ENCODE data around the gene ALOXE3. TPM values are rescaled to one million over a fixed set of nuclear protein-coding genes. Genes with fewer than 3 reads are reported as not detected.
A peak's percentile ranks its signal among the peaks of the same experiment; 100 is the strongest.

ALOXE3 gene
- total RNA-seq, 1 donor from 2014 or later, result not detected

DNA sequence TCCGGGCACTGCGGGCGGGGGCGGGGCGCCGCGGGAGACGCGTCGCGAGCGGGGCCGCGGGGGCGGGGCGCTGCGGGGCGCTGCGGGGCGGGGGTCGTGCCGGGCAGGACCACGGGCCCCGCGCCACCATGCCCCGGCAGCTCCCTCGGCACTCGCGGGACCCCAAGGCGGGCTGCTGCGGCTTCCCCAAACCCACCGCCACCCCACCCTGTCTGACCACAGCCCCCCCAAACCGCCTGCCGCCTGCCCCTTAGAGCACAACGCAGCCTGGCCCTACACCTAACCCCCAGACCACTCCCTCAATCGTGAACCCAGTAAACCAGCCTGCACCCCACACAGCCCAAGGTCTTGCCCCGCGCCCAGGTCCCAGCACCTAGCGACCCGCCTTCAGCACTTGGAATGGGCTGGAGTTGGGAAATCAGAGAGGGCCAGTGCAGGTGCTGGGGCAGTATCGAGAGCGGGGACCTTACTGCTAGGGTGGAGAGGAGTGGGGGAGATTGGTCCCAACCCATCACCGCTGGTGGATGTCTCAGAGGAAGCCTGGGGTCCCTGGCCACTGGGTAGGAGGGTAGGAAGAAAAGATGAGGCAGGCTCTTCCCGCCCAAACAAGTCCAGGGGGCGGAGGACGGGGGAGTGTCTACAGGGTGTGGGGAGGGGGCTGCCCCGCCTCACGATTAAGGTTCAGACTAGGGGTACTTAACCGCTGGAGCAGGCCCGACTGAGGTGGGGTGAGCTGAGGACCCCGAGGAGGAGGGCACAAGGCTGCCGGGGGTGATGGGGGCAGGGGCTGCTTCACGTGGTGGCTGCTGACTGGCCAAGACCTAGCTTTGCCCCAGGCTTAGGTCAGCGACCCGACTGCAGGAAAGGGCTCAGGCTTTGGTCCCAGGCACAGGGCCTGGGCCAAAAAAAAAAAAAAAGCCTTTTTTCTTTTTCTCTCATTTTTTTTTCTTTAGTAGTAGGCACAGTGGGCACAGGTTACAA is 45.0 kb upstream of the ALOXE3 start:
- no peak for DNase-seq (ENCODE audit: low spot score, unreplicated experiment)
- Mint-ChIP-seq H3K9me3 (ENCODE audit: low read depth) (no peaks in the 10 kb centered on the region), H3K4me1 (ENCODE audit: low read depth) (peaks cover 20% of the 10 kb centered on the region), H3K27me3 (no peaks in the 10 kb centered on the region), H3K27ac (peak overlapping the region; percentile 98), H3K4me3 (ENCODE audit: low read depth) (peak overlapping the region; percentile 90), H3K36me3 (ENCODE audit: insufficient read depth) (peaks cover 9% of the 10 kb centered on the region)
- TF ChIP-seq, protein P1, sequence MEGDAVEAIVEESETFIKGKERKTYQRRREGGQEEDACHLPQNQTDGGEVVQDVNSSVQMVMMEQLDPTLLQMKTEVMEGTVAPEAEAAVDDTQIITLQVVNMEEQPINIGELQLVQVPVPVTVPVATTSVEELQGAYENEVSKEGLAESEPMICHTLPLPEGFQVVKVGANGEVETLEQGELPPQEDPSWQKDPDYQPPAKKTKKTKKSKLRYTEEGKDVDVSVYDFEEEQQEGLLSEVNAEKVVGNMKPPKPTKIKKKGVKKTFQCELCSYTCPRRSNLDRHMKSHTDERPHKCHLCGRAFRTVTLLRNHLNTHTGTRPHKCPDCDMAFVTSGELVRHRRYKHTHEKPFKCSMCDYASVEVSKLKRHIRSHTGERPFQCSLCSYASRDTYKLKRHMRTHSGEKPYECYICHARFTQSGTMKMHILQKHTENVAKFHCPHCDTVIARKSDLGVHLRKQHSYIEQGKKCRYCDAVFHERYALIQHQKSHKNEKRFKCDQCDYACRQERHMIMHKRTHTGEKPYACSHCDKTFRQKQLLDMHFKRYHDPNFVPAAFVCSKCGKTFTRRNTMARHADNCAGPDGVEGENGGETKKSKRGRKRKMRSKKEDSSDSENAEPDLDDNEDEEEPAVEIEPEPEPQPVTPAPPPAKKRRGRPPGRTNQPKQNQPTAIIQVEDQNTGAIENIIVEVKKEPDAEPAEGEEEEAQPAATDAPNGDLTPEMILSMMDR (IDR thresholded peaks at IDR 0.05; ENCODE audit: unreplicated experiment), result no peak

GRCh38 chr17:8162233-8162996 is 44.1 kb upstream of the ALOXE3 start, which contains the start of gene VAMP2:
TSS of gene VAMP2 (minus strand) at chr17:8162948. CDS start at chr17:8162879, 69 bp downstream.
- Mint-ChIP-seq H3K9me3 (ENCODE audit: low read depth) (no peaks in the 10 kb centered on the region), H3K4me3 (ENCODE audit: low read depth) (peak within 1 kb of the TSS; percentile 90), H3K36me3 (ENCODE audit: insufficient read depth) (peaks cover 9% of the 10 kb centered on the region), H3K4me1 (ENCODE audit: low read depth) (peaks cover 20% of the 10 kb centered on the region), H3K27ac (peak within 1 kb of the TSS; percentile 98), H3K27me3 (no peaks in the 10 kb centered on the region)
- TF ChIP-seq, protein P1 (IDR thresholded peaks at IDR 0.05; ENCODE audit: unreplicated experiment), result no peak
- DNase-seq (ENCODE audit: low spot score, unreplicated experiment), result peak; percentile 73

GRCh38 chr17:8161289-8162232 is 43.2 kb upstream of the ALOXE3 start:
- TF ChIP-seq, protein P1 (IDR thresholded peaks at IDR 0.05; ENCODE audit: unreplicated experiment), result no peak
- Mint-ChIP-seq H3K9me3 (ENCODE audit: low read depth) (no peaks in the 10 kb centered on the region), H3K36me3 (ENCODE audit: insufficient read depth) (peaks cover 9% of the 10 kb centered on the region), H3K4me1 (ENCODE audit: low read depth) (peaks cover 20% of the 10 kb centered on the region), H3K27me3 (no peaks in the 10 kb centered on the region), H3K27ac (peak overlapping the region; percentile 86), H3K4me3 (ENCODE audit: low read depth) (peak overlapping the region; percentile 79)
- no peak for DNase-seq (ENCODE audit: low spot score, unreplicated experiment)

GRCh38 chr17:8160741-8161221 is 42.5 kb upstream of the ALOXE3 start:
- Mint-ChIP-seq H3K4me3 (ENCODE audit: low read depth) (peak overlapping the region; percentile 79), H3K27me3 (no peaks in the 10 kb centered on the region), H3K9me3 (ENCODE audit: low read depth) (no peaks in the 10 kb centered on the region), H3K27ac (no peak overlapping the region), H3K4me1 (ENCODE audit: low read depth) (peaks cover 20% of the 10 kb centered on the region), H3K36me3 (ENCODE audit: insufficient read depth) (peaks cover 9% of the 10 kb centered on the region)
- no peak for DNase-seq (ENCODE audit: low spot score, unreplicated experiment)
- TF ChIP-seq, protein P1 (IDR thresholded peaks at IDR 0.05; ENCODE audit: unreplicated experiment), result no peak

Data from progenitor cell of endocrine pancreas (in vitro differentiated cells).